ENCODE data around the gene ETFDH.

ETFDH gene

GRCh38 chr4:158756588-158756987 is 84.5 kb downstream of the ETFDH start:
- no peak for DNase-seq

GRCh38 chr4:158758142-158758541 is 86.0 kb downstream of the ETFDH start:
- no peak for DNase-seq

GRCh38 chr4:158758703-158759102 is 86.6 kb downstream of the ETFDH start:
- no peak for DNase-seq

Data from activated CD4-positive, alpha-beta T cell treated with anti-CD3 and anti-CD28 coated beads, Interleukin-2, amount 50 U/mL, for 1 hour (primary cell).